GM21576 (cell line): Measurements from ENCODE around the gene PLEKHG7.

ENCODE experiments used
- ATAC-seq: cut with Tn5 transposase; IDR thresholded peaks from one replicate; pipeline ENCODE4 v1.9.1; 2021; ENCODE audit warnings: mild to moderate bottlenecking, moderate library complexity; ENCODE audit not compliant: unreplicated experiment

The PLEKHG7 gene

DNA sequence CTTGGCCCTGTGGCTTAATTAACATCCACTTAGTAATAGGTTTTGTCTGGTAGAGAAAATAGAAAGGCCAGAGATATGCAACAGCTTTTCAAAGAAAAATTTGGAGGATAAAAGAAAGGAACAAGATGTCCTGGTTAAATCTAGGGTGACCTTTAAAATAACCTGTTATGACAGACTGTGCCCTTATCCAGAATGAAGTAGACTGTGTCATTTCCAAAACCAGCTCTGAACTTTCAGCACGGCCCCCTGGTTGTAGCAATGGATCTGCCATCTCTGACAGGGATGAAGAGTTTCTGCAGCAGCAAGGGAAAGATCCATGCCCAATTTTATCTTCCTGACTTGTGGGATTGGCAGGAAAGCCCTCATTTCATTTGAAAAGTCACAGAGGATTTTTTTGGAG lies 5.1 kb downstream of the PLEKHG7 start:
- ATAC-seq, result no peak

DNA sequence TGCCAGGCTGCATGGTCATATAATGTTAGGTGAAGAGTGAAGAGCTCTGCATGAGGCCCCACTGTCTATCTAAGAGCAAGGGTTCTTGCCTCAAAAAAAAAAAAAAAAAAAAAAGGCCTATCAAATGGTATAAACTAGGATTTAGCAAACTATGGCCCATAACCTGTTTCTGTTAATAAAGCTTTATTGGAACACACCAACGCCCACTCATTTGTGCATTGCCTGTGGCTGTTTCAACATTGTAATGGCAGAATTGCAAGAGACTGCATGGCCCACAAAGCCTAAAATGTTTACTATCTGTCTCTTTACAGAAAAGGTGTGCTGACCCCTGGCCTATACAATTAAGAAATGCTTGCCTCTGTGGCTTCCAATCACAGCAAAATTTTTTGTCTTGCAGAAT lies 12.8 kb downstream of the PLEKHG7 start:
- ATAC-seq, result no peak

DNA sequence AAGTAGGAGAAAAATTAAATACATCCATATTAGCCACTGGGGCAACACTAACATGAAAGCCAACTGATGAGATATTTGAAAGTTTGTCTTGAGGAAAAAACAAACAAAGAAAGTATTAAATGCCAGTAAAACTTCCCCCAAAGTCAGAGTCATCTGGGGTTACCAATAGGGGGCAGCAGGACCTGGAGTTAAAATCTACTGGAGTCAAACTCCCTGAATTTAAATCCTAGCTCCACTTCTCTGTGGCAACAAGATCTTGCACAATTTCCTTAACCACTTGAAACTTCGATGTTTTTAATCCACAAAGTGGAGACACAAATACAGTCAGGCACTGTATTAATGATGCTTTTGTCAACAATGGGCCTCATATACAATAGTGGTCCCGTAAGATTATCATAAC lies 14.4 kb downstream of the PLEKHG7 start:
- ATAC-seq, result no peak

DNA sequence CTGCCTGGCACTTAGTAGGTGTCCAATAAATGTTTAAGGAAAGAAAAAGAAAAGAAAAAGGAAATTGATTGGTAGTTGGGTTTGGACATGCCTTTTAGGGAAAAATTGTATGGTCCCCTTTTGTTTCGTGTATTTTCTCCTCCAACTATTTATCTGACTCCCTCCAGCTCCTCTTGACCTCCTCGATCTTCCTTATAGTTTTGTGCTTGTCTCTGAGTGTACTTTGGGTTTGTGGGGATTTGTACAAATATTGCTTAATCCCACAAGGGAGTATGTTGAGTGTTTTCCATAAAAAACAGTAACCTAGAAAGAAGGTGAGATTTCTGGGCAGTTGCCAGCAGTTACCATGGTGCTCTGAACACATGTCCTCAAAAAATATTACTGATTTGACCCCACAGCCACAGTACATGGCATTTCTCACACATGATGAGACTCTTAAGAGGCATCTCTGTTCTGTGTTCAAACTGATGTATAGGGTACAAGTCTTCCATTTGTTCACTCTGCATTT lies 15.7 kb downstream of the PLEKHG7 start:
- ATAC-seq, result no peak

DNA sequence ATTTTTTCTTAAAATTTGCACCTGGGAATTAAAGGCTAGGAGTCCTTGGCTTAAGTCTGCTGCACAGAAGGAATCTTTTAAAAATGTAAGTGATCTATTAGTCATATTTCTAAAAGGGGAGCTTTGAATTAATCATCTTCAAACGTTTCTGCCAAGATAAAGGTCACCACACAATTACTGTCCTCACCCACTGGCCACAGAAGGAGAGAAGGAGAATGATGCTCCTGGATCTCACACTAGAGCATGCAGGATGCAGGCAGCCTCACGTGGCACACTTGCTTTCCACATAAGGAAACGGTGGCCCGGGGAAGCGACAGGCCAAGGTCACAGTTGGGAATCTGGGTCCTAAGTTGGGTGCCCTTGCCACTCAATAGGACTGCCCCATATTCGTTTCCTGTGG lies 16.9 kb downstream of the PLEKHG7 start:
- ATAC-seq, result no peak

DNA sequence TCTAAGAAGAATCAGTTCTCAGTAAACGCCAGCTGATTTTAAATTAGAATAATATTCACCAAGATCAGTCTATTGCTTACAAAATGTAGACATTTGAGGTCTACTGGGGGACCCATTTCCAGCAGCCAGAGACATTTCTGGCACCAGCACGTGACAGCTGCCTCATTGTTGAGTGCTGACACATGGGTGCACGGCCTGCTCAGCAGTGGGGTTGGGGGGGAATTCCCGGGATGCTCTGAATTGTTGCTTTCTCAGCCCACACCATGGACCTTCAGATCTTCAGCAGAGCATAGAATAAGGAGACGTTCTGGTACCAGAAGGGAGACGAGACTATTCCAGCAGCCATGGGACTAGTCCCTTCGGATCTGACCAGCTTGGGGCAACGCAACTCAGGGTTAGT lies 18.3 kb downstream of the PLEKHG7 start:
- no peak for ATAC-seq

DNA sequence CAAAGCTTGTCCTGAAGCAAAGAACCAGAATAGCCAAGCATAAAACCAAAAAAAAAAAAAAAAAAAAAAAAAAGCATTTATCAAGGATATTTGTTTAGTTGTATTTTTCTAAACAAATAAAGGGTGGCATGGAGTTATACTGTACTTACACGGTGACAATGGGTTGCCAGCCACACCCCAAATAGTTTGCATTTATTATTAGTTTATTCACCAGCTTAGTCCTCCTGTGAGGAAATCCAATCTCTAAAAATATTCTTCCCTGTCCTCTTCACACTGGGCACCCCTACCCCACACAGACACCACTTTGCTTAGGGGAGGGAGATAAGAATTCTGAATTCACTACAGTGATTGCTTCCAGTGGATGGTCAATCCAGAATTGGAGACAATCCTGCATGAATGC lies 18.9 kb downstream of the PLEKHG7 start:
- ATAC-seq, result no peak

DNA sequence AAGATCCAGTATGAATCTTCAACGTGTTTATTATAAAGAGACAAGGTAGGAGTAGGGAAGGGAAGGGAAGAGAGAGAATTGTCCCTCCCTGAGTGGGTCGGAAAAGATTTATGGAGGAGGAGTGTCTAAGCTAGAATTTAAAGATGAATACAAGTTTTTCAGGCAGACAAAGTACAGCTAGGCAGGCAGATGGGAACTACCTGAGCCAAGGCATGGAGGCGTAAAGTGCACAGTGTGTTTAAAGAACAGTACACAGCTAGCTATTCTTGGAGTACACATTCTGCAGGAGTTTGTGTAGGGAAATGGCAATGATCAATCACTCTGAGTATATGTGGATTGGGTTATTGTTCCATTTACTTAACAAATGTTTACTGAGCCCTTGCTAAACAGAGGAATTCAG lies 20.1 kb downstream of the PLEKHG7 start:
- ATAC-seq, result no peak

DNA sequence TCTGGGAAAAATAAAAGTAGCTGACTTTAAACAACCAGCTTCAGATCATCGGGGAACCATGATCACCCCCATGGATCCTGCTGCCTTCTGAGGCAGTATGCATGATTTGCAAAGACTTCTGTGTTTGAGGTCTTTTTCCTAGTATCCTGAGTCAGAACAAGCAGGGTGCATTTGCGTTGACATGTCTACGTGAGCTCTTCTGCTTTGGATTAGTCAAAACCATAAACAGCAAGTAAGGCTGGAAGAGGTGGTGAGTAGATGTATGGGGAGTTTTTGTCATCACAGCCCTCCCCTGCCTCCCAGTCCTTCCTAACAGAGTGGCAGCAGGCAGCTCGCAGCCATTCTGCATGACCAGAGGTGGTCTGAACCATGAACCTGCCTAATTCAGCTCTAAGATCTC lies 24.1 kb downstream of the PLEKHG7 start:
- ATAC-seq, result no peak

DNA sequence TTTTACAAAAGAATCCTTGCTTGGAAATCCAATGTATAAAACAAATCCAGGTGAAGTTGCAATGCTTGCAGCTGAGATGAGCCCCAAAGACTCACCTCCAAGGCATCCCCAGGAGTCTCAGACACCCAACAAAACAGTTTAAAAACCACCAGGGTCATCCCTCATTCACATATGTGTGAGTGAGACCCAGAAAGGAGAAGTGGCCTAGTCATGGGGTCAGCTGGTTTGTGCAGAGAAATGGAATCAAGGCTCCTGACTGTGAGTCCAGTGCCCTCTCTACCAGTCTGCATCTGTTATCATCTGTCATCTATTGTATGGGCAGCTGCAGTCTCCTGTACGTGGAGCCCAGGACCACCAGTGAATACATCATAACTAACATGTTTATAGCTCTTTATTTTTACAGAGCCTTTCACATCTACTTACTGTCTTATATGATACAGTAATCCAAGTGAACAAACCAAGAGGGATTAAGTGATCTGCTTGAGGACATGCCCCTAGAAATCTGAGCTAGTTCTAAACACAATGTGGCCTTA lies 27.1 kb downstream of the PLEKHG7 start:
- ATAC-seq, result no peak

DNA sequence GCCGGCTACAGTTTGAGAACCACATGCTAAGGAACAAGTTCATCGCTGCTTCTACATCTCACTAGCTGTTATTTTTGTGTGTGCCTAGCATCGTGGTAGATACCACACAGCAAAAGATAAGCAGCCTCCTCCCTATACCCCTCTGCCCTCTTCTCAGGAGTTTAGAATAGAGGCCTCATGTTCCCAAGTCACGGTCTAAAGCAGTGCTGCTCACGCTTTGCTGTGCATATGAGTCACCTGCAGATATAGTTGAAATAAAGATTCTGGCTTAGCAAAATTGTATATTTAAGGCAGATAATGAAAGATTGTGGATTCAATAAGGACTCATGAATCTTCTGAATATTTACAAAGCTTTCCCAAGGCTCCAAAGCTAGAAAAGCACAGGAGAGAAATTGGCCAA lies 28.0 kb downstream of the PLEKHG7 start:
- no peak for ATAC-seq

DNA sequence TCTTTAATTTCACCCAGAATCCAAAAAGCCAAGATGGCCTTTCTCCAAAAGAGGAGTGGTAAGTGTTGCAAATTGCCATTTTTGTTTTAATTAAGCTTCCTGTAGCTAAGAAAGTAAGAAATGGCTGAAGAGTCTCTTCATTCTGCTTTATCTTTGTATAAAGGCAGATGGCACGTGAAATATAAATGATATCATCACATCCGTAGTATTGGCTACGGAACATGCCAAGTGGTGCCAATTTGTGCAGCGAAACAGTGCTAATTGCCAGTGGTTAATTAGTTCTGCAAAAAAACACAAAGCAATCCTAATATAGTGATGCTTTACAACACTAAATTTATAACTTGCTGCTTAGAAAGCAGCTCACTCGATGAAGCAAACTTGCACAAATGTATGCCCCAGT lies 29.4 kb downstream of the PLEKHG7 start:
- no peak for ATAC-seq

DNA sequence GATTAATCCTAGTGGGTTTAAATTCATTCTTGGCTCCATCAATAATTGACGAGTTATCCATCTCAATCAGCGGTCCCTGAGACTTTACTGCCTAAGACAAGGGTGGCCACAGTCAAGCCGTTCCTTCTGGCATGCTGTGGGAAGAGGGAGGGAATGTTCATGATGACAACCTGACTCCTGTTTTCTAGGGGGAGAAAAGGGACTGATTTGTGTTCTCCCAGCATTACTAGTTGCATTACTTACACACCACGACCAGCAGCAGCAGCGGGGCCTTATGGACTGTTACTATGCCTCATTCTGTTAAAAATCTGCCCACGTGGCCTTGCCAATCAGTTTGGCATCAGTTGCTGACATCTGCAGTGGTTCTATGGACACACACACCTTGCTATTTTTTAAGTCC lies 29.9 kb downstream of the PLEKHG7 start:
- no peak for ATAC-seq

DNA sequence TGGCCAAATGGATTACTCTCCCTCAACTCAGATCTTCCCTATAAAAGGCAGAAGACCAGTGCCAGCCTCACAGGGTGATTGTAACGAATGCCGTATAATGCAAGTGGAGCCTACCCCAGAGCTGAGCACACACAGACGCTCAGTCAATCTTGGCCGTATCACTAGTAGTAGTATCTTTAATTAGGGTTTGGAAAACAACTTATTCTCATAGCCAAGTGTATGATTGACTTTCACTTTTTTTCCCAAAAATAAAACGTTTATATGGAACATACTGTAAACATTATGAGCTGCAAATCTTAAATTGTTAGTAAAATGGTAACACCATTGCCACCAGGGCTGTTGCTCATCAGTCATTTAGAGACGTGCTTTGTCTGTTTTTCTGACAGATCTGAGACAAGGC lies 30.4 kb downstream of the PLEKHG7 start:
- ATAC-seq, result no peak

DNA sequence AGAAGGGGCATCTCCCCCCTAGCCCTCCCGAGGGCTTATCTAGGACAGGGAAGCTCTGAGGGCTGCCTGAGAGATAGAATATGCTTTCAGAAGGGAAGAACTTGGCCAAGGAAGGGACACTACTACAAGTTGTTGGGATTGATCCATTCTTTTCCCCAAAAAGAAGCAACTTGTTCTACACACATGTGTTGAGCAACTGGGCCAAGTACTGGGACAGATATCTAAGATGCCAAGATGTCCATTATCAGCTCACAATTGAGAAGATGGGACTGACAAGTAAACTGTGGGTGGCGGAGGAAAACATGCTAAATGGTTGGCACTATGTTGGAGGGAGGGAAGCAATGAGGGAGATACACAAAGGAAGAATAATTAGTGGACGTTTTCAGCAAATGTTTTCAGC lies 30.9 kb downstream of the PLEKHG7 start:
- ATAC-seq, result no peak

DNA sequence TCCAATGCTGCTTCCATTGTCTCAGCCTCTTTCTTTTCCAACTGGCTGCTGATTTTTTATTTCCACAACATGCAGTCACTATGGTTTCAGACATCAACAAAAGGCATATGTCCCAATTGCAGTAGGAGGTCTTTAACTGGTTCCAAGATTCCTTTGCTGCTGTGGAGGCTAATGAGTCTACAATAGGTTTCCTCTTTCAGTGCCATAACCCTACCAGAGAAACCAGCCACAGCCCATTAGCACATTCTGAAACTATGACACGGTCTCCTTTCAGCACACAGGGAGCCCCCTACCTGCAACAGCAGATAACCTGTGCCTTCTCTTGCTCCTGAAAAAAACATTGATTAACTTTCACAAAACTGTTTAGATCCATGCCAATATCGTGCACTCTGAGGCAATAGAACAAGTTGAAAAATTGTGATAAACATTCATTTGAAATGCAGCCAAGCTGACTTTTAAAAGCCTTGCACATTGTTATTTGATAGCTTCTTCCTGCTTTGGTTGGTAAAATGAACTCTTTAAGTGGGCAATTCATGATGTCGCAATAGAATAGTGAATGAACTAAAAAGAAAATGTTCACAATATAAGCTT lies 32.4 kb downstream of the PLEKHG7 start:
- ATAC-seq, result no peak

DNA sequence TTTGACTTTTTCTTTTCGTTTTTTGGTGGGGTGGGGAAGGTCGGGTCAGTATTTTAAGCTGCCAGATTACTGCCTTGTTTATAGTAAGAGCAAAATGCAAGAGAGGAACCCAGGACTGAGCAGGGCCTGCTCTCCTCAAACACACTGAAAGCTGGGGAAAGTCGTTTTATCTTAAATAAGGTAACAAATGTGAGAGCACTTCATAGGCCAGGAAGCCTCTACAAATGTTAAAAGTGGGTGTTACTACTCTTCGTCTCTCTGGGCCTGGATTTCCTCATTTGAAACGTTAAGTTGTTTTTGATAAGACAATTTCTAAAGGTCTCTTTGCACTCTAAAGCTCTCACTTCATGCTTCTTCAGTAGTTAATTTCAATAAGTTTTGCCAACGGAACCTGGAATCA lies 33.8 kb downstream of the PLEKHG7 start:
- no peak for ATAC-seq

DNA sequence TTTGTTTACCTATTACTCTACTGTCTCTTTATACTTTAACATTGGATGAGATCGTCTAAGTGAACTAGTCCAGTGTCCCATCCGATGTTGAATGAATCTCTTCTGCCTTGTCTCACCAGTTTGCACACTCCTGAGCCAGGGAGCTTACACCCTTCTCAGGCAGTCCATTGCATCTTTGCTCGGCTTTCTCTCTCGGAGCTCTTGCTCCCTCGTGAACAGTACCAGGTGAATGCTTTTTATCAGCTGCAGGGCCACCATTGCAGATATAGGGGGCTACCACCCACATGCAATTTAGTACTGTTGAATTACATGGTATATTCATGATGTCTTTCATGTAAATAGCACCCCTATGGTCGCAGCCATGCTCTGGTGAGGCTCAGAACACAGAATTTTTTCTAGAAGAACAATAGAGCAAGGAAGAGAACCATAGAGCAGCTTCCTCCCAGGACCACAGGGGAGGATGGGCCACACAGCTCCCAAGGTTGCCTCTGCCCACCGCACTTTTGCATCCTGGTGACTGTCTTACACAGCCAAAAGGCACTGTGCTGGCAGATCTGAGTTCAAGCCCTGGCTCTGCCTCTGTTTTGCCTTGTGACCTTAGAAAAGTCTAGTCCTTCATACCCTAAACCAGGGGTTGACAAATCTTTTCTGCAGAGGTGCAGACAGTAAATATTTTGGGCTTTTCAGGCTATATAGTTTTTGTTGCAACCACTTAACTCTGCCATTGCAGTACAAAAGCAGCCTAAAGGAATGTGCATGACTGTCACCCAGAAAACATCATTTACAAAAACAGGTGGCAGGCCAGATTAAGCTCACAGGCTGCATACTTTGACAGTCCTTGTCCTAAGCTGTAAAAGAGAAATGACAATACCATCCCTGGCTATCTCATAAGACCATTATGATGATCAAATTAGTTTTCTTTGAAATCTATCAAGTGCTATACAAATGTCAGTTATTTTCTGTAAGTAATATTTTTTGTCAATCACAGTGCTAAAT lies 35.4 kb downstream of the PLEKHG7 start:
- no peak for ATAC-seq

DNA sequence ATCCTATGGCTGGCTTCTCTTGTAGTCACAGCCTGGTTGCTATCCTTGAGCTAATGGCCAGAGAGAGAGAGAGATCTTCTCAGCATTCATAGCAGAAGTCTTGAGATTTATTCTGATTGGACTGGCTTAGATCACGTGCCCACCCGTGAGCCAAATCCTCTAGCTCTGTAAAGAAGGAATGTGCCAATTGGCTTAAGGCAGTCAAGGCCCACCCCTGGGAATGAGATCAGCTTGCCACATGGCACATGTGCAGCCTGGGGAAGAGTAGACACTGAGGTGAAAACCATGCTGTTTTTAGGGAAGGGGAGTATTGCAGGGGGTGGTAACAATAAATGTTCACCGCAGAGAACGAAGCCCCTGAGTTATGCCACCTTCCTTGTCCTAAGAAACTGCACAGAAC lies 36.3 kb downstream of the PLEKHG7 start:
- ATAC-seq, result no peak

DNA sequence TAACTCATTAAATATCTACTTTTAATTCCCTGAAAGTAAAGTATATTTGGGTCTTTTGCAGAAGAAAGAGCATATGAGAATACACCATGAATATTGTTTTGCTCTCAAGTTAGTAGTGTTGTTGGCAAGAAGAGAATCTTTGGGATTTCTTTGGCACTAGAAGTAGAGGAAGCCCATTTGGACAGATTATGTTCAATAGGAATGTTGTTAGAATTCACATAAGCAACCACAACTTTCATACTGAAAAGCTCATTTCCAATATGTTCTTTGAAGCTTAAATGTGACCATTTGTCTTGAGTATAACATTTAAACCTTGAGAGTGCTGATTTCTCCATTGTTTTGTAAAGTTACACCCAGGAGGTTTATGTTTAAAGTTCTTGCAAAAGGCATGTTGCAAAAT lies 37.6 kb downstream of the PLEKHG7 start:
- ATAC-seq, result no peak

DNA sequence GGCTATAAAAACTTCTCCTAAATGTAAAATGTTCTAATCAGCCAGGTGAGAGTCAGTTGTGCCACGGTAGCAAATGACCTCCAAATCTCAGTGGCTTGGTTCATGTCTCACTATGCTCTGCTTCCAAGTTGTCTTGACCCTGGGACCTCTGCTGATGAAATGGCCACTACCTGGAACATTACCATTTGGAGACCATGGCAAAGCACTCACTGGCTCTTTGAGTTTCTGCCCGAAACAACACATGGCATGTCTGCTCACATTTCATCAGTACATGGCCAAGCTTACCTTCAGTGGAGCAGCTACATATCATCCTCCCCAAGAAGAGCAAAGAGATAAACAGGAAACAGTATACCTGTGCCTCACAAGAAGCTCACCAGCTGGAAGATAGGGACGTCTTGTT lies 40.2 kb downstream of the PLEKHG7 start:
- no peak for ATAC-seq
